ENCODE data around the gene SEPTIN10. TPM values are rescaled to one million over a fixed set of nuclear protein-coding genes. Genes with fewer than 3 reads are reported as not detected.

SEPTIN10 gene
- total RNA-seq, 1 experiment from 2014 or later: 100.0 TPM

DNA sequence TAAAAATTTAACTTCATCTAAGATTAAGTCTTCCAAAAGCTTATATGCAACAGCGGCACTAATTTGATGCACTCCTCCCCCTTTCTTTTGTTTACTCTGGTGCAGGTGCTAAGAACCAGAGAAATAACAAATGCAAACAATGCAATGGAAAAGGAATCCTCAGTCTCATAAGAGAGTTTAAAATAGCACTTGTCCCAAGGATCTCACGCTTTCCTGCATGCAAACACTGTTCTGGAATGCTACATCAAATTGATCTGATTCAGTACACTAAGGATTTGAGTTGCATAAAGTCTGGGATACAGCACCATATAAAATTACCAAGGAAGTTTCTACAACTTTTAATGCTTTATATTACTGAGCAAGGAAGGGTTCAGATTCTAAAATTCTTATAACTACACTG is 50.5 kb downstream of the SEPTIN10 start:
- CTCF ChIA-PET: no interaction called here
- Histone ChIP-seq H3K4me3 (ENCODE audit: low read depth in 2 of 2, low read length in 2 of 2) (no peak overlapping the region), H3K4me1 (ENCODE audit: control insufficient read depth, insufficient read depth, low read length) (no peaks in the 10 kb centered on the region), H3K27me3 (ENCODE audit: control insufficient read depth, insufficient read depth, low read length) (no peaks in the 10 kb centered on the region), H3K9me3 (ENCODE audit: control insufficient read depth, insufficient read depth, low read depth, low read length) (no peaks in the 10 kb centered on the region), H3K36me3 (ENCODE audit: control insufficient read depth, insufficient read depth, low read length) (peaks cover 16% of the 10 kb centered on the region), H3K27ac (ENCODE audit: low read length) (no peak overlapping the region)
- in situ Hi-C loops (cut with HindIII; ENCODE audit: low pct_unique_long_range_greater_than_20kb, low sequenced_read_pairs) (no loop called here), intact Hi-C loops (cut with micrococcal nuclease; ENCODE audit: unreplicated experiment) (no loop called here)
- POLR2A ChIA-PET: no interaction called here
- TF ChIP-seq POLR2AphosphoS5 (IDR thresholded peaks at IDR 0.05; ENCODE audit: low read depth, low read length) (no peak), SIN3A (IDR thresholded peaks at IDR 0.05; ENCODE audit: borderline replicate concordance, insufficient read depth, low read depth, low read length) (no peak), TCF7L2 (IDR thresholded peaks at IDR 0.05; ENCODE audit: low read depth, low read length) (no peak), REST (IDR thresholded peaks at IDR 0.05; ENCODE audit: insufficient read depth in 1 of 2, low read depth in 2 of 2, low read length in 1 of 2) (no peak)
- TF ChIP-seq, protein P1, sequence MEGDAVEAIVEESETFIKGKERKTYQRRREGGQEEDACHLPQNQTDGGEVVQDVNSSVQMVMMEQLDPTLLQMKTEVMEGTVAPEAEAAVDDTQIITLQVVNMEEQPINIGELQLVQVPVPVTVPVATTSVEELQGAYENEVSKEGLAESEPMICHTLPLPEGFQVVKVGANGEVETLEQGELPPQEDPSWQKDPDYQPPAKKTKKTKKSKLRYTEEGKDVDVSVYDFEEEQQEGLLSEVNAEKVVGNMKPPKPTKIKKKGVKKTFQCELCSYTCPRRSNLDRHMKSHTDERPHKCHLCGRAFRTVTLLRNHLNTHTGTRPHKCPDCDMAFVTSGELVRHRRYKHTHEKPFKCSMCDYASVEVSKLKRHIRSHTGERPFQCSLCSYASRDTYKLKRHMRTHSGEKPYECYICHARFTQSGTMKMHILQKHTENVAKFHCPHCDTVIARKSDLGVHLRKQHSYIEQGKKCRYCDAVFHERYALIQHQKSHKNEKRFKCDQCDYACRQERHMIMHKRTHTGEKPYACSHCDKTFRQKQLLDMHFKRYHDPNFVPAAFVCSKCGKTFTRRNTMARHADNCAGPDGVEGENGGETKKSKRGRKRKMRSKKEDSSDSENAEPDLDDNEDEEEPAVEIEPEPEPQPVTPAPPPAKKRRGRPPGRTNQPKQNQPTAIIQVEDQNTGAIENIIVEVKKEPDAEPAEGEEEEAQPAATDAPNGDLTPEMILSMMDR (IDR thresholded peaks at IDR 0.05): no peak
- BruUV-seq (replicated peaks): no TSS peak
- DNase-seq (ENCODE audit: low read depth, low spot score) (no peak), ATAC-seq (no peak)

GRCh38 chr2:109562421-109562820 is 51.3 kb downstream of the SEPTIN10 start:
- TF ChIP-seq TCF7L2 (IDR thresholded peaks at IDR 0.05; ENCODE audit: low read depth, low read length): no peak
- TF ChIP-seq, protein P1 (IDR thresholded peaks at IDR 0.05): no peak
- no peak for TF ChIP-seq POLR2AphosphoS5 (IDR thresholded peaks at IDR 0.05; ENCODE audit: low read depth, low read length)
- no peak for TF ChIP-seq SIN3A (IDR thresholded peaks at IDR 0.05; ENCODE audit: borderline replicate concordance, insufficient read depth, low read depth, low read length)
- TF ChIP-seq REST (IDR thresholded peaks at IDR 0.05; ENCODE audit: insufficient read depth in 1 of 2, low read depth in 2 of 2, low read length in 1 of 2): no peak
- Histone ChIP-seq H3K27me3 (ENCODE audit: control insufficient read depth, insufficient read depth, low read length) (no peaks in the 10 kb centered on the region), H3K27ac (ENCODE audit: low read length) (no peak overlapping the region), H3K36me3 (ENCODE audit: control insufficient read depth, insufficient read depth, low read length) (peaks cover 16% of the 10 kb centered on the region), H3K4me1 (ENCODE audit: control insufficient read depth, insufficient read depth, low read length) (no peaks in the 10 kb centered on the region), H3K9me3 (ENCODE audit: control insufficient read depth, insufficient read depth, low read depth, low read length) (no peaks in the 10 kb centered on the region), H3K4me3 (ENCODE audit: low read depth in 2 of 2, low read length in 2 of 2) (no peak overlapping the region)
- ATAC-seq: peak; percentile 47; the same call in 1 of the 2 replicates
- ChIA-PET CTCF (no interaction called here), POLR2A (interaction anchor here (0.7 kb wide), 1 partner anchor 55 kb away, joined by 4 read pairs; no protein-coding TSS in a partner anchor)
- intact Hi-C loops (cut with micrococcal nuclease; ENCODE audit: unreplicated experiment): no loop called here
- DNase-seq (ENCODE audit: low read depth, low spot score): peak; percentile 82
- no TSS peak for BruUV-seq (replicated peaks)
- in situ Hi-C loops (cut with HindIII; ENCODE audit: low pct_unique_long_range_greater_than_20kb, low sequenced_read_pairs): no loop called here
